Central memory CD4-positive, alpha-beta T cell (primary cell): ENCODE results near the gene PHLDB1.
"Not testable (repeated sequence)": the region's sequence is repeated elsewhere in the genome, so short reads cannot be mapped to it uniquely, and the experiment has no call there.

Source experiments
- DNase-seq: peaks from one replicate; pipeline ENCODE4 v3.0.0; 2022

PHLDB1 gene

GRCh38 chr11:118659953-118660680, 52.7 kb downstream of the PHLDB1 start:
- DNase-seq = no peak

- no peak for DNase-seq
Measured at GRCh38 chr11:118660681-118661424, 53.4 kb downstream of the PHLDB1 start.

- no peak for DNase-seq
Measured at GRCh38 chr11:118661425-118662301, 54.2 kb downstream of the PHLDB1 start.

GRCh38 chr11:118662401-118663271, 55.2 kb downstream of the PHLDB1 start:
- no peak for DNase-seq

- DNase-seq = no peak
Measured at GRCh38 chr11:118663381-118663780, 56.0 kb downstream of the PHLDB1 start.

GRCh38 chr11:118663902-118664301, 56.5 kb downstream of the PHLDB1 start:
- no peak for DNase-seq

- no peak for DNase-seq
Measured at GRCh38 chr11:118666371-118666770, 59.0 kb downstream of the PHLDB1 start.

- DNase-seq = no peak
Measured at GRCh38 chr11:118670063-118670462, 62.6 kb downstream of the PHLDB1 start.

GRCh38 chr11:118671254-118671653, 63.8 kb downstream of the PHLDB1 start:
- no peak for DNase-seq

GRCh38 chr11:118672846-118673245, 65.4 kb downstream of the PHLDB1 start:
- DNase-seq = no peak

GRCh38 chr11:118673361-118674081, 66.1 kb downstream of the PHLDB1 start:
- no peak for DNase-seq

- DNase-seq = no peak
Measured at GRCh38 chr11:118674082-118674435, 66.6 kb downstream of the PHLDB1 start.

- no peak for DNase-seq
Measured at GRCh38 chr11:118677977-118678376, 70.6 kb downstream of the PHLDB1 start.

GRCh38 chr11:118678908-118679307, 71.5 kb downstream of the PHLDB1 start:
- DNase-seq = not testable (repeated sequence)

GRCh38 chr11:118679483-118679882, 72.1 kb downstream of the PHLDB1 start, which contains the start of gene TREH:
TREH (minus strand) TSS chr11:118679650; CDS start chr11:118679627, 23 bp downstream.
- no peak for DNase-seq

GRCh38 chr11:118682372-118682771, 75.0 kb downstream of the PHLDB1 start:
- DNase-seq = no peak

- not testable (repeated sequence) for DNase-seq
Measured at GRCh38 chr11:118682939-118683338, 75.5 kb downstream of the PHLDB1 start.

GRCh38 chr11:118684187-118684586, 76.8 kb downstream of the PHLDB1 start:
- no peak for DNase-seq

- no peak for DNase-seq
Measured at GRCh38 chr11:118687906-118688305, 80.5 kb downstream of the PHLDB1 start.

GRCh38 chr11:118688339-118688738, 80.9 kb downstream of the PHLDB1 start:
- not testable (repeated sequence) for DNase-seq

- DNase-seq = no peak
Measured at GRCh38 chr11:118688851-118689502, 81.6 kb downstream of the PHLDB1 start.
